Astrocyte (in vitro differentiated cells and primary cell): Measurements from ENCODE around the gene TXNL4A. TPM values are rescaled to one million over a fixed set of nuclear protein-coding genes. Genes with fewer than 3 reads are reported as not detected.

Experiments used
- DNase-seq: peaks from one replicate; pipeline ENCODE4 v3.0.0-alpha.2; 2010; ENCODE audit warnings: low read depth
- FAIRE-seq: peaks from 2 replicates; lab custom pipeline; 2011; peaks lifted over from hg19 to GRCh38; lab: Jason Lieb, UNC
- H2AFZ ChIP-seq: 2 replicates; pipeline ENCODE4 v1.6.0; 2012; ENCODE audit warnings: low read depth, low read length, inconsistent platforms
- H3K27ac ChIP-seq: 2 replicates; pipeline ENCODE4 v1.5.1; 2011; ENCODE audit warnings: low read depth, low read length, inconsistent platforms
- H3K27me3 ChIP-seq: 2 replicates; pipeline ENCODE4 v1.6.0; 2011; ENCODE audit warnings: low read length, inconsistent platforms; ENCODE audit not compliant: insufficient read depth
- H3K36me3 ChIP-seq: 2 replicates; pipeline ENCODE4 v1.5.1; 2011; ENCODE audit warnings: low read length, inconsistent platforms; ENCODE audit not compliant: insufficient read depth
- H3K4me1 ChIP-seq: 2 replicates; pipeline ENCODE4 v1.5.1; 2011; ENCODE audit warnings: low read length, inconsistent platforms; ENCODE audit not compliant: insufficient read depth
- H3K4me2 ChIP-seq: 2 replicates; pipeline ENCODE4 v1.6.0; 2012; ENCODE audit warnings: low read length, inconsistent platforms
- H3K4me3 ChIP-seq: 2 replicates; pipeline ENCODE4 v1.5.1; 2011; ENCODE audit warnings: low read depth, mild to moderate bottlenecking, low read length, inconsistent platforms; ENCODE audit not compliant: insufficient read depth
- H3K79me2 ChIP-seq: 2 replicates; pipeline ENCODE4 v1.6.0; 2012; ENCODE audit warnings: mild to moderate bottlenecking, low read length, inconsistent platforms; ENCODE audit not compliant: insufficient read depth
- H3K9ac ChIP-seq: 2 replicates; pipeline ENCODE4 v1.6.0; 2012; ENCODE audit warnings: mild to moderate bottlenecking, low read length, inconsistent platforms
- H3K9me3 ChIP-seq: 2 replicates; pipeline ENCODE4 v1.5.1; 2012; ENCODE audit warnings: low read depth, mild to moderate bottlenecking, low read length, inconsistent platforms; ENCODE audit not compliant: insufficient read depth
- H4K20me1 ChIP-seq: 2 replicates; pipeline ENCODE4 v1.6.0; 2012; ENCODE audit warnings: low read length, inconsistent platforms; ENCODE audit not compliant: insufficient read depth
- H3K27ac Mint-ChIP-seq: one replicate; pipeline ENCODE4 v1.8.0; 2021; ENCODE audit warnings: mild to moderate bottlenecking, mixed read lengths; ENCODE audit not compliant: unreplicated experiment
- H3K27me3 Mint-ChIP-seq: one replicate; pipeline ENCODE4 v1.8.0; 2021; ENCODE audit warnings: low read depth, mixed read lengths; ENCODE audit not compliant: unreplicated experiment
- H3K36me3 Mint-ChIP-seq: one replicate; pipeline ENCODE4 v1.8.0; 2021; ENCODE audit warnings: low read depth, mixed read lengths; ENCODE audit not compliant: unreplicated experiment
- H3K4me1 Mint-ChIP-seq: one replicate; pipeline ENCODE4 v1.8.0; 2021; ENCODE audit warnings: low read depth, mixed read lengths; ENCODE audit not compliant: unreplicated experiment
- H3K4me3 Mint-ChIP-seq: one replicate; pipeline ENCODE4 v1.8.0; 2021; ENCODE audit warnings: mild to moderate bottlenecking, moderate library complexity, mixed read lengths; ENCODE audit not compliant: unreplicated experiment
- H3K9me3 Mint-ChIP-seq: one replicate; pipeline ENCODE4 v1.8.0; 2021; ENCODE audit warnings: mild to moderate bottlenecking, mixed read lengths; ENCODE audit not compliant: unreplicated experiment
- CTCF ChIP-seq: IDR thresholded peaks from 2 replicates; pipeline ENCODE4 v1.5.1; 2011; ENCODE audit warnings: low read depth, mild to moderate bottlenecking, inconsistent platforms, low read length, moderate library complexity; ENCODE audit not compliant: insufficient read depth
- EZH2 ChIP-seq: IDR thresholded peaks from 2 replicates; pipeline ENCODE4 v1.6.1; 2012; ENCODE audit warnings: mild to moderate bottlenecking, low read length, inconsistent platforms; ENCODE audit not compliant: insufficient read depth
- total RNA-seq: library from RNA; stranded (reverse); gene quantifications from 2 replicates; pipeline ENCODE4 v1.2.1, GENCODE V29; 2021

TXNL4A gene
- total RNA-seq, 1 donor from 2014 or later, result 135 TPM

GRCh38 chr18:79970419-79971133 lies 17.8 kb downstream of the TXNL4A start:
- Mint-ChIP-seq H3K36me3 (peaks cover 11% of the 10 kb centered on the region), H3K4me3 (no peak overlapping the region), H3K4me1 (peaks cover 1% of the 10 kb centered on the region), H3K27ac (no peak overlapping the region), H3K27me3 (no peaks in the 10 kb centered on the region), H3K9me3 (no peaks in the 10 kb centered on the region)
- H3K79me2 ChIP-seq, result peaks cover 31% of the 10 kb centered on the region
- H2AFZ ChIP-seq, result no peak overlapping the region
- no peaks in the 10 kb centered on the region for H3K9me3 ChIP-seq
- H3K27ac ChIP-seq, result no peak overlapping the region
- peaks cover 59% of the 10 kb centered on the region for H4K20me1 ChIP-seq
- no peaks in the 10 kb centered on the region for H3K4me1 ChIP-seq
- DNase-seq, result no peak
- H3K4me2 ChIP-seq, result no peak overlapping the region
- no peak overlapping the region for H3K9ac ChIP-seq
- H3K36me3 ChIP-seq, result peaks cover 19% of the 10 kb centered on the region
- no peak for TF ChIP-seq CTCF
- TF ChIP-seq EZH2, result no peak
- FAIRE-seq, result no peak
- no peak overlapping the region for H3K4me3 ChIP-seq
- no peaks in the 10 kb centered on the region for H3K27me3 ChIP-seq

GRCh38 chr18:79965119-79965902 lies 23.1 kb downstream of the TXNL4A start:
- H3K36me3 Mint-ChIP-seq, result peaks cover 2% of the 10 kb centered on the region
- H3K4me3 Mint-ChIP-seq, result peak overlapping the region; percentile 57
- H3K9me3 Mint-ChIP-seq, result no peaks in the 10 kb centered on the region
- Histone ChIP-seq H3K9ac (peak overlapping the region; percentile 63), H3K4me2 (peak overlapping the region; percentile 83), H3K9me3 (no peaks in the 10 kb centered on the region), H3K27me3 (no peaks in the 10 kb centered on the region), H3K27ac (peak overlapping the region; percentile 59), H3K4me1 (peaks cover 32% of the 10 kb centered on the region), H3K4me3 (peak overlapping the region; percentile 34), H3K36me3 (no peaks in the 10 kb centered on the region), H2AFZ (peak overlapping the region; percentile 38), H3K79me2 (no peaks in the 10 kb centered on the region), H4K20me1 (peaks cover 15% of the 10 kb centered on the region)
- H3K27me3 Mint-ChIP-seq, result no peaks in the 10 kb centered on the region
- DNase-seq (peak; percentile 71), FAIRE-seq (no peak)
- TF ChIP-seq CTCF (no peak), EZH2 (no peak)
- no peak overlapping the region for H3K27ac Mint-ChIP-seq
- peaks cover 23% of the 10 kb centered on the region for H3K4me1 Mint-ChIP-seq
